ENCODE data around the gene KDM4C. TPM values are rescaled to one million over a fixed set of nuclear protein-coding genes. Genes with fewer than 3 reads are reported as not detected.

The KDM4C gene
- total and polyA plus RNA-seq, 2 of the 4 experiments (the other 2 are of a cell fraction) = 11.8 to 23.8 TPM

DNA sequence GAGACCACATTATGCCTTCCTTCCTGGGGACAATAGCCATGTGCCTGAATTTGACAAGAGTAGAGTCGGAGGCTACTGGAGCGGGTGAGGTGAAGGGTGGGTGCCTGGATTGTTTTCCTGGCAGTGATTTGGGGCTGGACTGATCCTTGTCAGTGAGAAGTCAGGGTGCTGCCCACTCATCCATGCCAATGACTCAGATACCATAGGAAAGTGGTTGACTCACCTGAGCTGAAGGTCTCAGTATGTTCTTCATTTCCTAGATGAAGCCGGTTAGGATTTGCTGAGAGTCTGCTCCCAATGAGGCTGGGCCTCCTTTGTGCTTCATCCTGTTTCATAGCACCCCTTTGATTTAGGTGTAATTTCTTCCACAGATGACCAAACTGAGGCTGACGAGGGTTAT is 366.0 kb downstream of the KDM4C start:
- CTCF ChIA-PET = no interaction called here
- H2AK9ac ChIP-seq (replicated peaks; ENCODE audit: low read depth, low read length, poor library complexity) = no peak overlapping the region
- H3K4me1 ChIP-seq (ENCODE audit: control insufficient read depth, insufficient read depth, low read length) = no peaks in the 10 kb centered on the region
- no peak overlapping the region for H3K4ac ChIP-seq (ENCODE audit: low read depth, low read length)
- intact Hi-C loops (cut with micrococcal nuclease) (no loop called here), dilution Hi-C loops (cut with HindIII; ENCODE audit: low sequenced_read_pairs, unreplicated experiment) (no loop called here), in situ Hi-C loops (cut with MboI; ENCODE audit: low sequenced_read_pairs) (no loop called here)
- ATAC-seq (ENCODE audit: low read depth) (no peak), DNase-seq (no peak)
- H3K36me3 ChIP-seq (ENCODE audit: control insufficient read depth, insufficient read depth, low read length) = 0 out of 2 replicates have a peak, but pooled peaks cover 1% of the 10 kb centered on the region
- WGBS, 2 experiments (ENCODE audit: extremely low coverage in 2 of 2, insufficient read length in 1 of 2) = 100% methylated on average over 1 of the region's 4 CpGs; no CpG with 5 or more reads in 1 of the 2 experiments
- H4K20me1 ChIP-seq (ENCODE audit: insufficient read depth, low read length) = no peaks in the 10 kb centered on the region
- H3K56ac ChIP-seq (ENCODE audit: extremely low read depth, insufficient read depth, low read length) = no peak overlapping the region
- H4K91ac ChIP-seq (ENCODE audit: insufficient read depth, low read depth, low read length) = no peak overlapping the region
- H3K4me3 ChIP-seq (ENCODE audit: insufficient read depth, low read depth, low read length) = no peak overlapping the region
- H2BK20ac ChIP-seq (ENCODE audit: low read depth, low read length) = no peak overlapping the region
- 0 out of 4 replicates have a peak, but pooled peaks cover 0 to under 1% of the 10 kb centered on the region in 2 experiments for H3K79me1 ChIP-seq (ENCODE audit: low read depth in 1 of 2, low read length in 2 of 2)
- no peak overlapping the region for H3K23ac ChIP-seq (ENCODE audit: low read depth, low read length)
- H3K27ac ChIP-seq (ENCODE audit: insufficient read depth, low read length) = no peak overlapping the region
- no peak overlapping the region for H3K18ac ChIP-seq (ENCODE audit: low read depth, low read length)
- POLR2A ChIA-PET (ENCODE audit: unreplicated experiment) = no interaction called here
- no peak for TF ChIP-seq BHLHE40 (IDR thresholded peaks at IDR 0.05; ENCODE audit: low read depth, low read length)
- TF ChIP-seq RCOR1 (IDR thresholded peaks at IDR 0.05; ENCODE audit: insufficient replicate concordance, low read length) = no peak
- TF ChIP-seq CHD1 (IDR thresholded peaks at IDR 0.05; ENCODE audit: low read depth, low read length) = no peak
- TF ChIP-seq SMC3 (IDR thresholded peaks at IDR 0.05; ENCODE audit: low read depth, low read length) = no peak
- TF ChIP-seq CEBPB (IDR thresholded peaks at IDR 0.05; ENCODE audit: low read depth, low read length) = no peak
- TF ChIP-seq MAFK (IDR thresholded peaks at IDR 0.05; ENCODE audit: low read depth, low read length) = no peak
- no TSS peak for BruUV-seq (replicated peaks)
- H2BK120ac ChIP-seq (ENCODE audit: low read depth, low read length) = no peak overlapping the region
- no peak overlapping the region for H2BK15ac ChIP-seq (ENCODE audit: low read depth, low read length)
- H3K9me1 ChIP-seq (ENCODE audit: insufficient read depth, low read length) = 0 out of 2 replicates have a peak, but pooled peaks cover under 1% of the 10 kb centered on the region
- no peak overlapping the region for H2AFZ ChIP-seq (replicated peaks; ENCODE audit: low read length, poor library complexity)
- H4K5ac ChIP-seq (ENCODE audit: low read depth, low read length) = no peak overlapping the region
- no peak overlapping the region for H2BK5ac ChIP-seq (ENCODE audit: low read depth, low read length, poor library complexity, severe bottlenecking)
- H4K8ac ChIP-seq (ENCODE audit: low read depth in 2 of 2, low read length in 2 of 2) = no peak overlapping the region
- H3K9me3 ChIP-seq (ENCODE audit: control insufficient read depth, insufficient read depth, low read length) = no peaks in the 10 kb centered on the region
- no peak overlapping the region for H2AK5ac ChIP-seq (ENCODE audit: low read depth, low read length)
- no peak overlapping the region for H3K4me2 ChIP-seq (ENCODE audit: low read depth, low read length)
- no peaks in the 10 kb centered on the region for H3K27me3 ChIP-seq (ENCODE audit: control insufficient read depth, insufficient read depth, low read length)
- H3K14ac ChIP-seq (replicated peaks; ENCODE audit: low read depth, low read length) = no peak overlapping the region
- H3K9ac ChIP-seq (ENCODE audit: low read depth, low read length) = no peak overlapping the region
